MM.1S (cell line): ENCODE data around the gene LRRC4B.

ENCODE experiments used
- DNase-seq: peaks from one replicate; pipeline ENCODE4 v3.0.0-alpha.2; 2015
- H2AFZ ChIP-seq: fragments of 300-600 bp; sonication (generic); 2 replicates; pipeline ENCODE4 v1.6.0; 2016; ENCODE audit warnings: antibody characterized with exemption, low read length
- H3F3A ChIP-seq: fragments of 300-600 bp; sonication (generic); 2 replicates; pipeline ENCODE4 v1.6.1; 2016; ENCODE audit warnings: mild to moderate bottlenecking, antibody characterized with exemption, low read length, moderate library complexity, mixed read lengths; ENCODE audit not compliant: insufficient read depth
- H3K27ac ChIP-seq: fragments of 300-600 bp; sonication (generic); 2 replicates; pipeline ENCODE4 v1.5.1; 2016; ENCODE audit warnings: mild to moderate bottlenecking, low read length
- H3K27me3 ChIP-seq: fragments of 300-600 bp; sonication (generic); replicated peaks from 2 replicates; pipeline ENCODE4 v1.6.0; 2016; ENCODE audit warnings: low read length; ENCODE audit not compliant: insufficient read depth
- H3K36me3 ChIP-seq: fragments of 300-600 bp; sonication (generic); replicated peaks from 2 replicates; pipeline ENCODE4 v1.6.1; 2016; ENCODE audit warnings: mild to moderate bottlenecking, low read length, mixed read lengths; ENCODE audit not compliant: insufficient read depth
- H3K4me1 ChIP-seq: fragments of 300-600 bp; sonication (generic); 2 replicates; pipeline ENCODE4 v1.6.1; 2016; ENCODE audit warnings: low read length, mixed read lengths
- H3K4me2 ChIP-seq: fragments of 300-600 bp; sonication (generic); 2 replicates; pipeline ENCODE4 v1.6.0; 2016; ENCODE audit warnings: low read depth, low read length
- H3K4me3 ChIP-seq: fragments of 300-600 bp; sonication (generic); 2 replicates; pipeline ENCODE4 v1.5.1; 2016; ENCODE audit warnings: low read length, mixed read lengths
- H3K79me2 ChIP-seq: fragments of 300-600 bp; sonication (generic); 2 replicates; pipeline ENCODE4 v1.6.1; 2016; ENCODE audit warnings: mixed run types, low read length, mixed read lengths
- H3K9ac ChIP-seq: fragments of 300-600 bp; sonication (generic); 2 replicates; pipeline ENCODE4 v1.6.1; 2016; ENCODE audit warnings: low read length, mixed read lengths
- H3K9me2 ChIP-seq: fragments of 300-600 bp; sonication (generic); replicated peaks from 2 replicates; pipeline ENCODE4 v1.6.1; 2016; ENCODE audit warnings: mild to moderate bottlenecking, low read length, mixed read lengths; ENCODE audit not compliant: insufficient read depth
- H3K9me3 ChIP-seq: fragments of 300-600 bp; sonication (generic); replicated peaks from 2 replicates; pipeline ENCODE4 v1.6.1; 2016; ENCODE audit warnings: mild to moderate bottlenecking, low read length, mixed read lengths; ENCODE audit not compliant: insufficient read depth
- H4K20me1 ChIP-seq: fragments of 300-600 bp; sonication (generic); 2 replicates; pipeline ENCODE4 v1.6.1; 2016; ENCODE audit warnings: mild to moderate bottlenecking, low read length, moderate library complexity, mixed read lengths; ENCODE audit not compliant: insufficient read depth
- CTCF ChIP-seq: fragments of 300-600 bp; sonication (generic); IDR thresholded peaks from 2 replicates; pipeline ENCODE4 v1.5.1; 2016; ENCODE audit warnings: antibody characterized with exemption, low read length, mixed read lengths
- EZH2 ChIP-seq: fragments of 300-600 bp; sonication (generic); optimal IDR thresholded peaks from 2 replicates; pipeline ENCODE3; 2017; ENCODE audit warnings: low read depth, mild to moderate bottlenecking, antibody characterized with exemption, low read length, mixed read lengths
- EZH2phosphoT487 ChIP-seq: fragments of 300-600 bp; sonication (generic); IDR thresholded peaks from 2 replicates; pipeline ENCODE4 v1.6.1; 2018; ENCODE audit warnings: antibody characterized with exemption, low read length

Gene LRRC4B

GRCh38 chr19:50510700-50511068, 57.6 kb downstream of the LRRC4B start:
- H3K9me2 ChIP-seq: no peaks in the 10 kb centered on the region
- no peaks in the 10 kb centered on the region for H3K27me3 ChIP-seq
- no peaks in the 10 kb centered on the region for H4K20me1 ChIP-seq
- no peak for DNase-seq
- H3K79me2 ChIP-seq: no peaks in the 10 kb centered on the region
- peak overlapping the region; percentile 81 for H2AFZ ChIP-seq
- peak overlapping the region; percentile 63 for H3K9ac ChIP-seq
- H3K9me3 ChIP-seq: no peaks in the 10 kb centered on the region
- H3K27ac ChIP-seq: no peak overlapping the region; the same call in 1 of the 2 replicates
- H3F3A ChIP-seq: no peaks in the 10 kb centered on the region
- H3K4me1 ChIP-seq: 0 out of 2 replicates have a peak, but pooled peaks cover 4% of the 10 kb centered on the region
- no peaks in the 10 kb centered on the region for H3K36me3 ChIP-seq
- H3K4me2 ChIP-seq: peak overlapping the region; percentile 87
- H3K4me3 ChIP-seq: peak overlapping the region; percentile 84
- TF ChIP-seq CTCF (no peak), EZH2phosphoT487 (no peak), EZH2 (no peak)

GRCh38 chr19:50510121-50510670, 58.0 kb downstream of the LRRC4B start:
- Histone ChIP-seq H3K9ac (peak overlapping the region; percentile 63; the same call in 1 of the 2 replicates), H2AFZ (peak overlapping the region; percentile 81; the same call in 1 of the 2 replicates), H3K4me3 (peak overlapping the region; percentile 84), H4K20me1 (no peaks in the 10 kb centered on the region), H3K9me2 (no peaks in the 10 kb centered on the region), H3K27me3 (no peaks in the 10 kb centered on the region), H3K79me2 (no peaks in the 10 kb centered on the region), H3K4me2 (peak overlapping the region; percentile 87), H3K27ac (no peak overlapping the region), H3K9me3 (no peaks in the 10 kb centered on the region), H3F3A (no peaks in the 10 kb centered on the region), H3K4me1 (0 out of 2 replicates have a peak, but pooled peaks cover 4% of the 10 kb centered on the region), H3K36me3 (no peaks in the 10 kb centered on the region)
- TF ChIP-seq EZH2phosphoT487: no peak
- TF ChIP-seq CTCF: no peak
- no peak for TF ChIP-seq EZH2
- DNase-seq: no peak

- no peaks in the 10 kb centered on the region for H3K9me3 ChIP-seq
- no peaks in the 10 kb centered on the region for H3F3A ChIP-seq
- no peaks in the 10 kb centered on the region for H4K20me1 ChIP-seq
- H3K9ac ChIP-seq: no peak overlapping the region
- TF ChIP-seq CTCF: no peak
- TF ChIP-seq EZH2phosphoT487: no peak
- TF ChIP-seq EZH2: no peak
- H3K4me3 ChIP-seq: no peak overlapping the region
- no peaks in the 10 kb centered on the region for H3K36me3 ChIP-seq
- H3K79me2 ChIP-seq: no peaks in the 10 kb centered on the region
- no peaks in the 10 kb centered on the region for H3K9me2 ChIP-seq
- no peak overlapping the region for H3K27ac ChIP-seq
- no peak for DNase-seq
- no peak overlapping the region for H3K4me2 ChIP-seq
- no peak overlapping the region for H2AFZ ChIP-seq
- 0 out of 2 replicates have a peak, but pooled peaks cover 4% of the 10 kb centered on the region for H3K4me1 ChIP-seq
- no peaks in the 10 kb centered on the region for H3K27me3 ChIP-seq
Observed at GRCh38 chr19:50509366-50509765, 58.9 kb downstream of the LRRC4B start.
